Measurements from ENCODE around the gene SLC9A8.

The SLC9A8 gene

GRCh38 chr20:49835031-49835430 is 22.4 kb downstream of the SLC9A8 start:
- H3K4me3 ChIP-seq (ENCODE audit: low read length) = no peak overlapping the region
- no peak overlapping the region for H3K27ac ChIP-seq (ENCODE audit: low read depth, low read length)
- H3K27me3 ChIP-seq (ENCODE audit: insufficient read depth, low read length) = no peaks in the 10 kb centered on the region
- peaks cover 4% of the 10 kb centered on the region; the same call in 1 of the 2 replicates for H3K4me1 ChIP-seq (ENCODE audit: insufficient read depth, low read length)
- H3K36me3 ChIP-seq (ENCODE audit: insufficient read depth, low read length) = 0 out of 2 replicates have a peak, but pooled peaks cover 4% of the 10 kb centered on the region
- no peak overlapping the region for H3K9ac ChIP-seq (ENCODE audit: low read depth, low read length)
- no peaks in the 10 kb centered on the region for H3K9me3 ChIP-seq (ENCODE audit: insufficient read depth, low read depth, low read length)
- 98% methylated on average over 4 of the region's 4 CpGs for WGBS

- H3K27me3 ChIP-seq (ENCODE audit: insufficient read depth, low read length) = no peaks in the 10 kb centered on the region
- H3K4me1 ChIP-seq (ENCODE audit: insufficient read depth, low read length) = peaks cover 2% of the 10 kb centered on the region; the same call in 1 of the 2 replicates
- H3K9me3 ChIP-seq (ENCODE audit: insufficient read depth, low read depth, low read length) = peaks cover 6% of the 10 kb centered on the region; the same call in 1 of the 2 replicates
- H3K36me3 ChIP-seq (ENCODE audit: insufficient read depth, low read length) = 0 out of 2 replicates have a peak, but pooled peaks cover 4% of the 10 kb centered on the region
- no peak overlapping the region for H3K9ac ChIP-seq (ENCODE audit: low read depth, low read length)
- H3K4me3 ChIP-seq (ENCODE audit: low read length) = no peak overlapping the region
- no peak overlapping the region for H3K27ac ChIP-seq (ENCODE audit: low read depth, low read length)
- 79% methylated on average over 8 of the region's 8 CpGs for WGBS
These were observed 25.9 kb downstream of the SLC9A8 start for GRCh38 chr20:49838546-49838945.

DNA sequence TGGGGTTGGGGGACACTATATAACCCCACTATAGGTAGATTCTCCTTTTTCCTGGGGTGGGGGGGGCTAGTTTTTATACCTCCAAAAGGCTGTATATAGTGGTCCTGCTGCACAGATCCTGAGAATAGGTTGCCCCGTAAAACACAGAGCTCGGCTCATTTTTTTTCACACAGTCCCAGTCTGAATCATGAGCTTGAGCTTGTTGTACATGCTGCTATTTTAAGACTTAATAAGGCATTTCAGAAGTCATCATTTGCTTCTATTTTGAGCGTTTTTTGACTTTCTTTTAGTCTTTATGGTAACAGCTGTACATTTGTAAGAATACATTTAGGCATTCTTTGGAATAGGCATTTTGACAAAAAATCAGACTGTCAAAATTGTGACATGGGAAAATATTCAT is 30.5 kb downstream of the SLC9A8 start:
- Histone ChIP-seq H3K9me3 (ENCODE audit: insufficient read depth, low read depth, low read length) (peaks cover 6% of the 10 kb centered on the region; the same call in 1 of the 2 replicates), H3K4me3 (ENCODE audit: low read length) (no peak overlapping the region), H3K9ac (ENCODE audit: low read depth, low read length) (no peak overlapping the region), H3K27me3 (ENCODE audit: insufficient read depth, low read length) (no peaks in the 10 kb centered on the region), H3K4me1 (ENCODE audit: insufficient read depth, low read length) (peaks cover 13% of the 10 kb centered on the region), H3K36me3 (ENCODE audit: insufficient read depth, low read length) (0 out of 2 replicates have a peak, but pooled peaks cover 4% of the 10 kb centered on the region), H3K27ac (ENCODE audit: low read depth, low read length) (no peak overlapping the region)
- 94% methylated on average over 3 of the region's 3 CpGs for WGBS

GRCh38 chr20:49843770-49844380 is 31.2 kb downstream of the SLC9A8 start:
- WGBS = 85% methylated on average over 4 of the region's 4 CpGs
- Histone ChIP-seq H3K4me1 (ENCODE audit: insufficient read depth, low read length) (peaks cover 20% of the 10 kb centered on the region), H3K27ac (ENCODE audit: low read depth, low read length) (no peak overlapping the region), H3K9ac (ENCODE audit: low read depth, low read length) (no peak overlapping the region), H3K4me3 (ENCODE audit: low read length) (no peak overlapping the region), H3K27me3 (ENCODE audit: insufficient read depth, low read length) (no peaks in the 10 kb centered on the region), H3K9me3 (ENCODE audit: insufficient read depth, low read depth, low read length) (peaks cover 6% of the 10 kb centered on the region; the same call in 1 of the 2 replicates), H3K36me3 (ENCODE audit: insufficient read depth, low read length) (0 out of 2 replicates have a peak, but pooled peaks cover 4% of the 10 kb centered on the region)

- H3K4me1 ChIP-seq (ENCODE audit: insufficient read depth, low read length) = peaks cover 31% of the 10 kb centered on the region
- H3K4me3 ChIP-seq (ENCODE audit: low read length) = no peak overlapping the region
- H3K27me3 ChIP-seq (ENCODE audit: insufficient read depth, low read length) = no peaks in the 10 kb centered on the region
- H3K9me3 ChIP-seq (ENCODE audit: insufficient read depth, low read depth, low read length) = peaks cover 6% of the 10 kb centered on the region; the same call in 1 of the 2 replicates
- H3K36me3 ChIP-seq (ENCODE audit: insufficient read depth, low read length) = no peaks in the 10 kb centered on the region
- 94% methylated on average over 1 of the region's 1 CpG for WGBS
- H3K9ac ChIP-seq (ENCODE audit: low read depth, low read length) = no peak overlapping the region
- H3K27ac ChIP-seq (ENCODE audit: low read depth, low read length) = no peak overlapping the region
These were observed 32.4 kb downstream of the SLC9A8 start for GRCh38 chr20:49845060-49845459.

- H3K27ac ChIP-seq (ENCODE audit: low read depth, low read length) = no peak overlapping the region
- no peaks in the 10 kb centered on the region for H3K27me3 ChIP-seq (ENCODE audit: insufficient read depth, low read length)
- 77% methylated on average over 5 of the region's 6 CpGs for WGBS
- no peak overlapping the region for H3K9ac ChIP-seq (ENCODE audit: low read depth, low read length)
- no peak overlapping the region for H3K4me3 ChIP-seq (ENCODE audit: low read length)
- H3K4me1 ChIP-seq (ENCODE audit: insufficient read depth, low read length) = peaks cover 36% of the 10 kb centered on the region
- H3K36me3 ChIP-seq (ENCODE audit: insufficient read depth, low read length) = no peaks in the 10 kb centered on the region
- peaks cover 6% of the 10 kb centered on the region; the same call in 1 of the 2 replicates for H3K9me3 ChIP-seq (ENCODE audit: insufficient read depth, low read depth, low read length)
These were observed 33.7 kb downstream of the SLC9A8 start for GRCh38 chr20:49846206-49846807.

GRCh38 chr20:49850463-49851230 is 38.0 kb downstream of the SLC9A8 start:
- Histone ChIP-seq H3K9me3 (ENCODE audit: insufficient read depth, low read depth, low read length) (no peaks in the 10 kb centered on the region), H3K4me3 (ENCODE audit: low read length) (no peak overlapping the region), H3K36me3 (ENCODE audit: insufficient read depth, low read length) (no peaks in the 10 kb centered on the region), H3K27me3 (ENCODE audit: insufficient read depth, low read length) (no peaks in the 10 kb centered on the region), H3K4me1 (ENCODE audit: insufficient read depth, low read length) (peaks cover 32% of the 10 kb centered on the region), H3K27ac (ENCODE audit: low read depth, low read length) (no peak overlapping the region), H3K9ac (ENCODE audit: low read depth, low read length) (no peak overlapping the region)
- 80% methylated on average over 7 of the region's 8 CpGs for WGBS

DNA sequence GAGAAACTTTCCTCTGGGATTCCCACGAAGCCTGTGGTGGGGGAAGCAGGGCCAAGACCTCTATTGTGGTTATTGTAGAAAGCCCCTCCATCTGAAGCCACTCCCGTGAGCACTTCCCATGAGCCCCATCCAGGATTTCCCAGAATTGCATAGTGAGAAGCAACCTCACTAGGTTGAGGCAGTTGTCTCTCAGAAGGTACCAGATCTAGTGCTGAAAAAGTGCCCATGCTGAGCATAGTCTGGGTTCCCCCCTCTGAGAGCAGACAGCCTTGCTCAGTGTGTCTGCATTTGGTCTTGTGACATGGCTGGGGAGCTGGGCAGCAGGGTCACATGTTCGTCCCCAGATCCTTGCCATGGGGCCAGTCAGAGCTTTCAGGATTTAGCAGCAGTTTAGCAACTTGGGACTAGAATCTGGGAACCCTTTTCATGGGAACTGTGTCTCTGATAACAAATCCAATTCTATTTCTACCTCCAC is 38.6 kb downstream of the SLC9A8 start:
- WGBS = 77% methylated on average over 3 of the region's 3 CpGs
- H3K9ac ChIP-seq (ENCODE audit: low read depth, low read length) = no peak overlapping the region

DNA sequence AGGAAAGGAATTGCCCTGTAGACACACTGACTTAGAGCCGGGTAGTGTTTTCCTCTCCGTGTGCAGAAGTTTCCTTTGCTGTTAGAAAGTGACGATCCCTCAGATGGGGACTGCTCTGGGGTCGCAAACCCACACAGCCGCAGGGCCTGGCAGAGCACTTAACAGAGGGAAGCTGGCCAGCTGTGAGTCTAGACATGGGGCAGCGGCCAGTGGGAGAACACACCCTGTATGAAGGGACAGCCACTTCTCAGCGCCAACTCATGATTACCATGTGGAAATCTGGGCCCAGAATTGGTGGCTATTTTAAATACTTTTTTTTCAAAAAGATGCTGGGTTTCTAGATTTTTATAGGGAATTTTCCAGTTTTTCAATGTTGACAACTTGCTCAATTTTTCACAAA is 39.4 kb downstream of the SLC9A8 start:
- Histone ChIP-seq H3K27ac (ENCODE audit: low read depth, low read length) (no peak overlapping the region), H3K27me3 (ENCODE audit: insufficient read depth, low read length) (no peaks in the 10 kb centered on the region), H3K36me3 (ENCODE audit: insufficient read depth, low read length) (no peaks in the 10 kb centered on the region), H3K4me1 (ENCODE audit: insufficient read depth, low read length) (peaks cover 32% of the 10 kb centered on the region), H3K4me3 (ENCODE audit: low read length) (no peak overlapping the region), H3K9ac (ENCODE audit: low read depth, low read length) (no peak overlapping the region), H3K9me3 (ENCODE audit: insufficient read depth, low read depth, low read length) (no peaks in the 10 kb centered on the region)
- WGBS = 94% methylated on average over 7 of the region's 7 CpGs

More for the DNA sequence above, 38.6 kb downstream of the SLC9A8 start:
- Histone ChIP-seq H3K4me1 (ENCODE audit: insufficient read depth, low read length) (peaks cover 32% of the 10 kb centered on the region), H3K27me3 (ENCODE audit: insufficient read depth, low read length) (no peaks in the 10 kb centered on the region), H3K4me3 (ENCODE audit: low read length) (no peak overlapping the region), H3K36me3 (ENCODE audit: insufficient read depth, low read length) (no peaks in the 10 kb centered on the region), H3K9me3 (ENCODE audit: insufficient read depth, low read depth, low read length) (no peaks in the 10 kb centered on the region), H3K27ac (ENCODE audit: low read depth, low read length) (no peak overlapping the region)

- 94% methylated on average over 7 of the region's 8 CpGs for WGBS
These were observed 40.0 kb downstream of the SLC9A8 start for GRCh38 chr20:49852522-49853080.

GRCh38 chr20:49853640-49854039 is 41.0 kb downstream of the SLC9A8 start:
- no peak overlapping the region for H3K9ac ChIP-seq (ENCODE audit: low read depth, low read length)
- no peaks in the 10 kb centered on the region for H3K36me3 ChIP-seq (ENCODE audit: insufficient read depth, low read length)
- H3K4me3 ChIP-seq (ENCODE audit: low read length) = no peak overlapping the region
- 69% methylated on average over 5 of the region's 5 CpGs for WGBS
- H3K4me1 ChIP-seq (ENCODE audit: insufficient read depth, low read length) = peaks cover 20% of the 10 kb centered on the region
- H3K9me3 ChIP-seq (ENCODE audit: insufficient read depth, low read depth, low read length) = no peaks in the 10 kb centered on the region
- no peak overlapping the region for H3K27ac ChIP-seq (ENCODE audit: low read depth, low read length)
- H3K27me3 ChIP-seq (ENCODE audit: insufficient read depth, low read length) = no peaks in the 10 kb centered on the region

More at GRCh38 chr20:49852522-49853080, 40.0 kb downstream of the SLC9A8 start:
- H3K4me3 ChIP-seq (ENCODE audit: low read length) = no peak overlapping the region
- peaks cover 25% of the 10 kb centered on the region for H3K4me1 ChIP-seq (ENCODE audit: insufficient read depth, low read length)
- H3K9ac ChIP-seq (ENCODE audit: low read depth, low read length) = no peak overlapping the region
- no peaks in the 10 kb centered on the region for H3K9me3 ChIP-seq (ENCODE audit: insufficient read depth, low read depth, low read length)
- no peaks in the 10 kb centered on the region for H3K27me3 ChIP-seq (ENCODE audit: insufficient read depth, low read length)
- H3K36me3 ChIP-seq (ENCODE audit: insufficient read depth, low read length) = no peaks in the 10 kb centered on the region
- H3K27ac ChIP-seq (ENCODE audit: low read depth, low read length) = no peak overlapping the region

Data from HUES64 (cell line).